ENCODE results near the gene TFDP1. TPM values are rescaled to one million over a fixed set of nuclear protein-coding genes. Genes with fewer than 3 reads are reported as not detected.
A peak's percentile ranks its signal among the peaks of the same experiment; 100 is the strongest.

The TFDP1 gene
- total RNA-seq, 3 donors from 2014 or later (not counting 1 experiment from before 2014, with no cell fraction given), result 26.3 to 44.3 (median 29.2) TPM

- TF ChIP-seq, protein P1, sequence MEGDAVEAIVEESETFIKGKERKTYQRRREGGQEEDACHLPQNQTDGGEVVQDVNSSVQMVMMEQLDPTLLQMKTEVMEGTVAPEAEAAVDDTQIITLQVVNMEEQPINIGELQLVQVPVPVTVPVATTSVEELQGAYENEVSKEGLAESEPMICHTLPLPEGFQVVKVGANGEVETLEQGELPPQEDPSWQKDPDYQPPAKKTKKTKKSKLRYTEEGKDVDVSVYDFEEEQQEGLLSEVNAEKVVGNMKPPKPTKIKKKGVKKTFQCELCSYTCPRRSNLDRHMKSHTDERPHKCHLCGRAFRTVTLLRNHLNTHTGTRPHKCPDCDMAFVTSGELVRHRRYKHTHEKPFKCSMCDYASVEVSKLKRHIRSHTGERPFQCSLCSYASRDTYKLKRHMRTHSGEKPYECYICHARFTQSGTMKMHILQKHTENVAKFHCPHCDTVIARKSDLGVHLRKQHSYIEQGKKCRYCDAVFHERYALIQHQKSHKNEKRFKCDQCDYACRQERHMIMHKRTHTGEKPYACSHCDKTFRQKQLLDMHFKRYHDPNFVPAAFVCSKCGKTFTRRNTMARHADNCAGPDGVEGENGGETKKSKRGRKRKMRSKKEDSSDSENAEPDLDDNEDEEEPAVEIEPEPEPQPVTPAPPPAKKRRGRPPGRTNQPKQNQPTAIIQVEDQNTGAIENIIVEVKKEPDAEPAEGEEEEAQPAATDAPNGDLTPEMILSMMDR (IDR thresholded peaks at IDR 0.05), result no peak
- H3K36me3 ChIP-seq (ENCODE audit: control insufficient read depth, insufficient read depth, low read length), result no peaks in the 10 kb centered on the region
- H3K27ac Mint-ChIP-seq, result no peak overlapping the region
- H3K36me3 Mint-ChIP-seq, result no peaks in the 10 kb centered on the region
- DNase-seq, result peak in 1 of 2 donors; percentile 11
- intact Hi-C loops (cut with micrococcal nuclease), result no loop called here
- H3K27me3 ChIP-seq (ENCODE audit: control insufficient read depth, insufficient read depth, low read length), result no peaks in the 10 kb centered on the region
- no peak for ATAC-seq
- H3K9me3 ChIP-seq (ENCODE audit: control insufficient read depth, insufficient read depth, low read length), result no peaks in the 10 kb centered on the region
- 90% methylated on average over 39 of the region's 39 CpGs for WGBS (ENCODE audit: insufficient coverage)
- H3K4me1 ChIP-seq (ENCODE audit: control insufficient read depth, insufficient read depth, low read length), result peaks cover 25% of the 10 kb centered on the region
- no peak overlapping the region for H3K27ac ChIP-seq (ENCODE audit: low read length)
- H3K4me1 Mint-ChIP-seq, result peaks cover 17 to 18% of the 10 kb centered on the region in 2 donors
- H3K27me3 Mint-ChIP-seq (ENCODE audit: low read depth in 2 of 2), result no peaks in the 10 kb centered on the region
- no peak overlapping the region for H3K4me3 Mint-ChIP-seq
- H3K4me3 ChIP-seq (ENCODE audit: low read length), result no peak overlapping the region
- H3K9me3 Mint-ChIP-seq, result no peaks in the 10 kb centered on the region
Observed at GRCh38 chr13:113654591-113655345, 70.2 kb downstream of the TFDP1 start.

GRCh38 chr13:113655346-113656002 is 70.9 kb downstream of the TFDP1 start:
- H3K9me3 ChIP-seq (ENCODE audit: control insufficient read depth, insufficient read depth, low read length), result no peaks in the 10 kb centered on the region
- H3K4me3 ChIP-seq (ENCODE audit: low read length), result no peak overlapping the region
- H3K36me3 ChIP-seq (ENCODE audit: control insufficient read depth, insufficient read depth, low read length), result no peaks in the 10 kb centered on the region
- Mint-ChIP-seq H3K4me1 (peaks cover 17 to 18% of the 10 kb centered on the region in 2 donors), H3K36me3 (peaks cover 1% of the 10 kb centered on the region), H3K27ac (no peak overlapping the region), H3K4me3 (no peak overlapping the region), H3K9me3 (no peaks in the 10 kb centered on the region), H3K27me3 (ENCODE audit: low read depth in 2 of 2) (no peaks in the 10 kb centered on the region)
- H3K4me1 ChIP-seq (ENCODE audit: control insufficient read depth, insufficient read depth, low read length), result peaks cover 25% of the 10 kb centered on the region
- no peak overlapping the region for H3K27ac ChIP-seq (ENCODE audit: low read length)
- 89% methylated on average over 15 of the region's 15 CpGs for WGBS (ENCODE audit: insufficient coverage)
- H3K27me3 ChIP-seq (ENCODE audit: control insufficient read depth, insufficient read depth, low read length), result no peaks in the 10 kb centered on the region
- intact Hi-C loops (cut with micrococcal nuclease), result no loop called here
- peak in 1 of 2 donors; percentile 5 for DNase-seq
- TF ChIP-seq, protein P1 (IDR thresholded peaks at IDR 0.05), result no peak
- no peak for ATAC-seq

DNA sequence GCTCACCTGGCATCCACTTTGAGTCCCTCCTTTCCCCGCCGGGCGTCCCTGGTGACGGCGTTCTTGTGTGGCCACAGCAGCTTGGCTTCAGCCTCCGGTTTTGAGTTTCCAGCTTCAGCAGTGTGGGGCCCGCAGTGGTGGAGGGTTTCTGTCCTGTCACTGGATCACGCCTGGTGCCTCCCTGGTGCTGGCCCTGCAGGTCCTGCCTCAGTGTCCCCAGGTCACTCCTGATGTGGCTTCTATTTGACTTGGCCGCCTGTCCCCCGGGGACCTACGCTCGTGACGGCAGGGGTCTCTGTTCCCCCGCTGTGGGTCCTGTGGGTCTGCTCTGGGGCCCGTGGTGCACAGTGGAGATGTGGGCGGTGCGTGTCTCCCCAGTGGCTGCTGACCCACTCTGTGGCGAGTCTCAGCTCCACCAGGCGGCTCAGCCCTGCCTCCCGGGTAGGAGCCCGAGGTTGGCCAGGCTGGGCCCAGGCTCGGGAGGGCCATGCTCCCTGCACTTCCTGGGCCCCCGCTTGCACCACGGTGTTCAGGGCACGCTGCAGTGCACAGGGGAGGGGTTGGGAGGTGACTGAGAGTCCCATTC is 71.5 kb downstream of the TFDP1 start:
- Mint-ChIP-seq H3K27me3 (ENCODE audit: low read depth in 2 of 2) (no peaks in the 10 kb centered on the region), H3K27ac (no peak overlapping the region), H3K36me3 (peaks cover 7% of the 10 kb centered on the region), H3K4me3 (no peak overlapping the region), H3K4me1 (peaks cover 17 to 18% of the 10 kb centered on the region in 2 donors), H3K9me3 (peaks cover 2 to 3% of the 10 kb centered on the region in 2 donors)
- TF ChIP-seq, protein P1 (IDR thresholded peaks at IDR 0.05), result no peak
- 90% methylated on average over 25 of the region's 25 CpGs for WGBS (ENCODE audit: insufficient coverage)
- intact Hi-C loops (cut with micrococcal nuclease), result no loop called here
- Histone ChIP-seq H3K27ac (ENCODE audit: low read length) (no peak overlapping the region), H3K4me1 (ENCODE audit: control insufficient read depth, insufficient read depth, low read length) (peaks cover 25% of the 10 kb centered on the region), H3K9me3 (ENCODE audit: control insufficient read depth, insufficient read depth, low read length) (no peaks in the 10 kb centered on the region), H3K36me3 (ENCODE audit: control insufficient read depth, insufficient read depth, low read length) (no peaks in the 10 kb centered on the region), H3K27me3 (ENCODE audit: control insufficient read depth, insufficient read depth, low read length) (no peaks in the 10 kb centered on the region), H3K4me3 (ENCODE audit: low read length) (no peak overlapping the region)
- peak in 1 of 2 donors; percentile 10 for DNase-seq
- no peak for ATAC-seq
